Renal cortical epithelial cell (primary cell): ENCODE results near the gene ADNP2. TPM values are rescaled to one million over a fixed set of nuclear protein-coding genes. Genes with fewer than 3 reads are reported as not detected.

Experiments used
- DNase-seq: peaks from one replicate; pipeline ENCODE4 v3.0.0-alpha.2; 2011; ENCODE audit warnings: low read depth
- total RNA-seq: library from RNA; depleted of rRNA; stranded (reverse); fragments of >200 nt; gene quantifications from 2 replicates; pipeline ENCODE4 v1.2.3, GENCODE V29; 2014

Gene ADNP2
- total RNA-seq, 1 donor from 2014 or later: 22.4 TPM

DNA sequence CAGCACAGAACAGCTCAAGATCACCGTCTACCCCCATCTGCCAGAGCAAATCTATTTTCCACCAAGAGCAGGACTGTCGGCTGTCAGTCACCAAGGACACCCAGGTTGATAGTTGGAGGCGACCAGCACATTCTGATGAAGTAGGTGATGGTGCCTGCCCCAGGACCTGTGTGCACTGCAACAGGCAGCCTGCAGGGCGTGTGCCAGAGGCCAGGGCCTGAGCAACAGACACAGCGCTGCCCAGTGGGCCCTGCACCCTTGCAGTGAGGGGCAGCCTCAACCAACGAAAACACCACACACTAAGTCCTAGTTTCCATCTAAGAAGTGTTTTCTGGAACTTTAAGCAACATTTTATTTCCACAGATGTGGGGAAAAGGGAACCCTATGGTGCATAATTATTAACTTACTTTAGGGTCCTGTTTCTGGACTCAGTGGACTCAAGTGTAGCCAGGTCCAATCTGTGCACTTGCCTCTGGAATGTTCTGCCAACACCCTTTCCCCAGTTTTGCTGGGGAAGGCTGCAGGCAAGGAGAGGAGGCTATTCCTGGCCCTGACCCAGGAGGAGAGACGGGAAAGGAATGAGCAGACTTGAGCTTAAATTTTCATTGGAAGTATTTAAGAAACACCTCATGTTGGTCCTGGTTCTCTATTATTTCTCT lies 61.5 kb downstream of the ADNP2 start:
- no peak for DNase-seq

DNA sequence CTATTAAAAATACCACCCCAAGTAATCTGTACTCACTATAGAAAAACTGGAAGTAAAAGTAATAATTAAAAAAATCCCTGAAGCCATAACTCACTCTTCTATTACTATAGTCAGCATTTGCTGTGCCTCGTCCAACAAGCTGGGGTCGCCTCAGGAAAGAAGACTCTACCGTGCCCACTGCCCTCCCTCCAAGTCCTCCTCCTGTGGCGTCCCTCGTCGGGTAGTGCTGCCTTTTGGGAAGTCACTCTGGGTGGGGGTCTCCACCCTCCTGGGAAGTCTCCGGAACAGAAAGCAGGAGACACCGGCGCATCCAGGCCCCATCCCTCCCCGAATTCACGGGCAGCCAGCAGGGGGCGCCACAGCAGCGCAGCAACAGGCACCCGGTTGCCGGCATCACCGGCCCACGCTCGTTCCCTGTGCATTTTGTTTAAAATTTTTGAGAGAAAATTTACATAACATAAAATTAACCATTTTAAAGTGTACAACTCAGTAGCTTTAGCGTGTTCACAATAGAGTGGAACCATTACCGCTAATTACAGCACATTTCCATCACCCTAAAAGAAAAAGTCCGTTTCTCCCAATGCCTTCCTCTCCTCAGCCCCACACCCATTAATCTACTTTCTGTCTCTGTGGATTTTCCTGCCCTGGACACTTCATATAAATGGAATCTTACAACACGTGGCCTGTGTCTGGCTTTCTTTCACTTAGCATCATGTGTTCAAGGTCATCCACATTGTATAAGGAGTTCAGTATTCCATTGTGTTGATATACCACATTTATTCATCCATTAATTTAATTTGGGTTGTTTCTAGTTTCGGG lies 62.2 kb downstream of the ADNP2 start:
- no peak for DNase-seq

DNA sequence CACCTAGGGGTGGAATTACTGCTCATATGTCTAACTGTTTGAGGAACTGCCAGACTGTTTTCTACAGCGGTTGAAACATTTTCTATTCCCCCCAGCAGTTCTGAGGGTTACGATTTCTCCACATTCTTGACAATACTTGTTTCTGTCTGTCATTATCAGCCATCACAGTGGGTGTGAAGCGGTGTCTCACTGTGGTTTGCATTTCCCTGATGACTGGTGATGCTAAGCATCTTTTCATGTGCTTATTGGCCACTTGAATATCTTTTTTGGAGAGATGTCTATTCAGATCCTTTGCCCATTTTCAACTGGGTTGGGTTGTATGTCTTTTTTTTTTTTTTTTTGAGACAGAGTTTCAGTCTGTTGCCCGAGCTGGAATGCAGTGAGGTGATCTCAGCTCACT lies 63.0 kb downstream of the ADNP2 start:
- no peak for DNase-seq

DNA sequence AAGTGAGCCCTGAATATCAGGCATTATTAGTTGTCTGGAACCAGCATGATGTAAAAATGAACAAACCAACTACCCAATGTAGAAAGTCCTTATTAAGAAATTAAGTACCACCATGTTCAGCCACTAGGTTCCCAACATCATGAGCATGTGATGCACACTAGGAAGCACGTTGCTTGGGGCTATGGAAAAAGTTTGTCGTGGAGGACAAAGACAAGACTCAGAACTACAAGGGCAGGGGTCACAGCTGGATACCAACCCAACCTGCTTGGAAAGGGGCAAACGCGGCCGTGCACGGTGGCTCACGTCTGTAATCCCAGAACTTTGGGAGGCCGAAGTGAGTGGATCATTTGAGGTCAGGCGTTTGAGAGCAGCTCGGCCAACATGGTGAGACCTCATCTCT lies 64.0 kb downstream of the ADNP2 start:
- DNase-seq: no peak

DNA sequence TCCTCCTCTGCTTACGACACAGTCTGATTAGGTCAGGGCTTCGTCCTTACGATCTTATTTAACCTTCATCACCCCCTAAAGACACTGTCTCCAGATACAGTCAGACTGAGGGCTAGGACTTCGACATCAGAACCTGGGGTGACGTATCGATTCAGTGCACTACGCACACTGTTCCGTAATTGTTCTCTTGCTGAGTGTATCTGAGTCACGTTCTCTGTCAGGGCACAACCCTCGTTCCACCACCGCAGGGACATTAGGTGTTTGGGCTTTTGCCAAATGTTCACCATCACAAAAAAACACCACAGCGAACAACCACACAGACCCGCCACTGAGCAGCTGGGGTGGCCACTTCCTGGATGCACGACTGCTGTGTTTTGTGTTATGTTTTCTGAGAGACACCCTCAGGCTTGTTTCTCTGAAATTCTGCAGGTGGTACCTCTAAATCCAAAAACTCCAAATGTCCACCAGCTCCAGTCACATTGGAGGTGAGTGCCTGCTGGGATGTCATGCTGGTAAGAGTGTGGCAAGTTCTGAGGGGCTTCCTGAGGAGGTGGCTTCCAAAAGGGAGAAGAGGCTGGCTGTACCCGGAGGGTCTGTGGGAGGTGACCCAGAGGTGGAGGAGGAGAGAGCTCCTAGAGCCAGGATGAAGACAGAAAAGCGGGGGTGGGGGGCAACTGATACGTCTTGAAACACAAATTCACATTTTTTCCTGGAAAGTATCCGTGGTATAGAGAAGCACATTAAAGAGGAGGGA lies 66.6 kb downstream of the ADNP2 start:
- no peak for DNase-seq

DNA sequence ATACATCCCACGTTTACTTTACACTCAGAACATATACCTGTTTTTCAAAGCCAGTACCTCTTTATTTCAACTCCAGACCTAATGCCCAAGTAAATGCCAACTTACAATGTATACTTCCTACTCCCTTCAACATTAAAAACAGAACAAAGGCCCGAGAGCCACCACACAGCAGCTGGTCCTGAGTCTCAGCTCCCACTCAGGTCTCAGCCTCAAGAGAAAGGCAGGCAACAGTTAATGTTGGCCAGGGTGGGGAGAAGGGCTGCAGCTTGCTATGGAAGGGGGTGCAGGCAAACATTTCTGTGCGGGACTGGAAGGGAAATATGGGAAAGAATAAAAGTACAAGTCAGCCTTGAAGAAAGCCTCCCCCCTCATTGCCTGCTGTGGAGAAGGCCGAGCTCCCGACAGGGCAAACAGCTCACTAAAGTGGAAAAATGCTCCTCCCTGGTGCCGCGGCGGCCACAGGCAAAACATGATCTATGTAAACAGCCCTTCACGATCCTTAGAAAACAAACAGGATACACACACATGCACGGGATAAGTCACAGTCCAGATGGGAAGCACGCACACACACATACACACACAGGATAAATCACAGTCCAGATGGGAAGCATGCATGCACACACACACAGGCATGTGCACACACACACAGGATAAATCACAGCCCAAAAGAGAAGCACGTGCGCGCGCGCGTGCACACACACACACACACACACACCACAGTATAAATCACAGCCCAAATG lies 67.4 kb downstream of the ADNP2 start:
- no peak for DNase-seq

DNA sequence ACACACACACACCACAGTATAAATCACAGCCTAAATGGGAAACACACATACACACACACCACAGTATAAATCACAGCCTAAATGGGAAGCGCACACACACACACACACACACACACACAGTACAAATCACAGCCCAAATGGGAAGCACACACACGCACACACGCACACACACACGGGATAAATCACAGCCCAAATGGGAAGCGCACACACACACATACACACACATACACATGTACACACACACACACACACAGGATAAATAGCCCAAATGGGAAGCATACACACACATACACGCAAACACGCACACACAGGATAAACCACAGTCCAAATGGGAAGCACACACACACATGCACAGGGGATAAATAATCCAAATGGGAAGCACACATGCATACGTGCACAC lies 68.1 kb downstream of the ADNP2 start:
- no peak for DNase-seq

DNA sequence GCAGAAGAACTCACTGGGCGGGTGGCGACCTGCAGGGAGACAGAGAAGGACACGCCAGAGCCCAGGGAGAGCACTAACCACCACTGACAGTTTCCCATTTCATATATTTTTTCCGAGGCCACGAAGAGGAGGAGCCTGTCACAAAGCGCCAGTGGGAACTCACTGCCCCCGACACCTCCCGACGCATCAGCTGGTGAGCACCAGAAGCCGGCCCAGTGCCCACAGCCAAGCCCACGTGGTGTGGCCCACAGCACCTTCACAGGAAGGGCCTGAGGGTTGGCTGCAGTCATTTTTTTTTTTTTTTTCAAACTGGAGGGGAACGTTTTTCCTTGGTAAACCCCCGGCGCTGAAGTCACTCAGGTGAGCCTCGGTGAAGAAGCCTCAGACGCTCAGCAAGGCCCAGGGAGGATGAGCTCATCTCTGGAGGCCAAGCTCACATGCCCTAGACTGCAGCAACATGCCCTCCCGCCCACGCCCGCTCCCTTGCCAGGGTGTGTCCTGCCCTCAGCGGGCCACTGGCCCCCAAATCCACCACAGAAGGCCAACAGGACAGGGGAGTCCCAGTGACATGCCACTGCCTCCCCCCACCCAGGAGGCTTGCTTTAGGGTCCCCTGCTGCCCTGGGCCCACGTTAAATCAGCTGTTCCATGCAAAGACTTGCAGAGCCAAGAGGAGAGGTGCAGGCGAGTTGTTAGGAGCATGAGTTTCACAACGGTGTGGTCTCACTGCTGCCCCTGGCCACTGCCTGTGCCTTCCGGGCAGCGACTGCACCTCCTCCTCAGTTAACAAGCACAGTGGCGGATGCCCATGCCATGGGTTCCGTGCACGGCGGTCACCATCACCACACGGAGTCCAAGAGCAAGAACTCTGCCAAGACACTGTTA lies 70.1 kb downstream of the ADNP2 start:
- no peak for DNase-seq

DNA sequence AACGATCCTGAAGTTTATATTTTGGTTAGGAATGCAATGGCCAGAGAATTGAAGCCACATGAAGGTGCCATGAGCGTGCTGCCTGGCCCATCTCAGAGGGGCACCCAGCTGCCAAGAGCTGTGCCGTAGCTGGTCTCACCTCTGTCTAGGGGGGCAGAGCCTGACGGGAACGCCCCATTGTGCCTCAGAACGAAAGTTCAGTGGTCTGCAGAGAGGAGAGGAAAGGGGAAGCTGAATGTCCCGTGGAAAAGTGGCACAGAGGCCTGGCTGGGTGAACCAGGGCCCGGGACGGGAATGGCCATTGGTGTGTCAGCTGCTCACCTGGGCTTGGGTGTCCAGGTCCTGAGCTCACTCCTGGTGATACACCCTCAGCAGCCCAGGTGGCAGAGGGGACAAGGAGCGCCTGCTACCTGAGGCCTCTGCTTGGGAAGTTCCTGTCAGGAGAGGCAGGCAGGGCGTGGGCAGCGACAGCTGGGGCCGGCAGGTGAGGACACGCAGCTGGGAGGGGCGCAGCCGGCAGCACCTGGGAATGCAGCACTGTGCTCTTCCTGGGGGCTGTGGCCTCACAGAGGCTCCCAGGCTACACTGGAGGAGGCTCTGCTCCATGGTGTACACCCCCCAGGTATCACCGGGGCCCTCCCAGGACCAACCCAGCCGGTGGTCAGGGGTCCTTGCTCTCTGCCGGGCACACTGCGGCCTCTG lies 70.9 kb downstream of the ADNP2 start:
- no peak for DNase-seq

DNA sequence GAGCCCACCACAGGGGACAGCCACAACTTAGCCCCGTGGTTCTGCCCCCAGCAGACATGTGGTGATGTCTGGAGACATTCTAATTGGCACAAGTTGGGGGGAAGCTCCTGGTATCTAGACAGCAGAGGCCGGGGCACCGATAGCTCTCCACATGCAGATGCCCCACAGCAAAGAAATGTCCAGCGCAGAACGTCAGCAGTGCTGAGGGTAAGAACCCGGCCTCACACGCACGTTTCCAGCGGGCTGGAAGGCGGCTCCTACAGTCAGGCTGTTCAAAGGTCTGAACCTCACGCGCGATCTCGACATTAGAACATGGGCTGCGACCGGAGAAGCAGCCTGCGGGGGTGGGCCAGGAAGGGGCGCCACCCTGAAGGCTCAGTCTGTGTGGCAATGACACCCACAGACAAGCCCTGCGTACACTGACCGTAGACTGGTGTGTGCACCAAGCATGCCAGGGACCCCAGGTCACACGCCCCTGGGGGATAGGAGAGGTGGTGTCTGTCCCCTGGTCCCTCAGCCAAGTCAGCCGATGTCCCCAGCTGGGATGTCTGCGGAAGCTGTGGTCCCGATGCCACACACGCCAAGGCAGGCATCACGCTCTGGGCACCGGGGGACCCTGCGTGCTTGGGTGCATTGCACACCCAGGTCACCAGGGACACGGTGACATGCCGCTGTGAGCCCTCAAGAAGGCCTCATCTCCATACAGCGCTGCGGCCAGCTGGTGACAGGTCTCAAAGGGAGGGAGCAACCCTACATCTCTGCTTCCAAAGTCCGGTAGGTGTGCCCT lies 71.9 kb downstream of the ADNP2 start:
- DNase-seq: no peak

DNA sequence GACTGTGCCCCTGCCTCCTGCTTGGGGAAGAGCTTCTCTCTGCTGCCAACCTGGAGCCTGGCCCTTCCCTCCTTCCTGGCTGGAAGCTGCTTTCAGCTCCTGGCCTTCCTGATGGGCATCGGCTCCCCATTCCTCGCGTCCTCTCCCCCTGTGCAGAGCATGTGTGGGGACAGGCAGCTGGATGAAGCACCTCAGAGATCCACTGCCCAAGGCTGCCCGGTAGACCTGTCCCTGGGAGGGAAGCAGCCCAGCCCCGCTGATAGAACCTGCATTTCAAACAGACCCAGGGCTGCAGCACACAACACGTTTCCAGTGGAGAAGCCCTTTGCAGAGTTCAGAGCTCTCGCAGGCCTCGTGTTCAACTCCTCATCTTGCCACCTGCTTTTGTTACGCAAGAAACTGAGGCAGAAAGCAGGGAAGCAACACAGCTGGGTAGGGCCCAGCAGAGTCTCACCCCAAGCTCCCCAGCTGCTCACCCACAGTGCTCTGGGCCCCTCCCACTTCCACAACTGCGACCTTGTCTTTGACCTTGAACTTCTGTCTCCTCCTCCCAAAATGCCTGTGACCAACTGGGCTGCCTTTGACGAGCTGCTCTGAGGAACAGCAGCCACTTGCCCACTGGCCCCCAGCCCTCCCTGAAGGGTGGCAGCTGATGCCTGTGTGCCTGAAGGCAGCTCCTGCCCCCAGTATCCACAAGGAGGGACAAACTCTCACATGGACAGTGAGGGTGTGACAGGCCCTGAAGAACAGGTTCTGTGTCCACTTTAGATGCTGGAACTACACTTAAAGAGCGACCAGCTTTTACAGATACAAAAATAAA lies 72.8 kb downstream of the ADNP2 start:
- DNase-seq: no peak

DNA sequence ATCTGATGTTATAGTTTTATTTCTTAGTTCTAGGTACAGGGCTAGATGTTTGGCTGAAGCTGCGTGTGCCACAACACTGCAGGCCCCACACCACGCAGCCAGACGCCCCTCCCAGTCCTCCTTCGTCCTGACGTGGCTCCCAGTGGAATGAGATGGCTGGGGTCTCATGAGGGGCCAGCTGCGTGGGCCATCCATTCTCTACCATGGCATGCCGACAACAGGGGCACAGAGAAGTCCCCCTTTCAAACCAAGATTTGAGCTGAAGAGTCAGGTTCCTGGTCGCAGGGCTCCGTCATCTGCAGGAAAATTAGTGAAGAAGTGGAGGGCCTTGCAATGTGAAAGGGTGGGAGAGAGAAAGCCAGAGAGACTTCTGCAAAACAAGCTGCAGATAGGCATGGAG lies 73.8 kb downstream of the ADNP2 start:
- DNase-seq: no peak

DNA sequence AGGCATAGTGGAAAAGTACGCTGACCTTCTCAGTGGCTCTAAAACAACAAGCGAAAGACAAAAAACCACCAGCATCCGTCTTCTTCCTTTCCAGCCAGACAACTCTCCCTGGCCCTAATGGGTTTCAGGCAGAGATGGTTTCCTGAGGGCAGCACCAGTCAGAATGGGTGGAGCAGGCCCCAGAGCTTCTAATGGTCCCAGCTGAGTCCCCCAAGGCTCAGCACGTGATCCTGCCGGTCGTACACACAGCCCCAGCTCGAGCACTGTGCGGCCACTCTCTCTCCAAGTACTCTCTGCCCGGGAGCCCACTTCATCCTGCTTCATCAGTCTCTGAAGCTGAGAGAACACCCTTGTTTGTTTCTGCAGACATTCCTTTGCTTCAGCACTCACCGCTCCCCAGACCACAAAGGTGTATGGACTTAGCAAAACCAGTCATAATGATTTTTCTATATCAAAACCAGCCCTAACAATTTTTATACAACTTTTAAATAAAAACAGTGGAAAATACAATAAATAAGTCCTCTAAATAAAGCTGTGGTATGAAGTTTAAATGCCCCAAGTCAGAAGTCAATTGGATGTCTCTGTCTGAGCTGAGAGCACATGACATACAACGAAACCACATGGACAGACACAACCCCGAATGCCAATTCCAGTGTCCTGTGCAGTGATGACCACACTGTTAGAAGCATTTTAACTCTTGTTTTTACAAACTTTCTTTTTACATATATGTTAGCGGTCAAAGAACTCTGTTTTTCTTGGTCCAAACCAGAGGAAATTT lies 74.4 kb downstream of the ADNP2 start:
- DNase-seq: no peak

DNA sequence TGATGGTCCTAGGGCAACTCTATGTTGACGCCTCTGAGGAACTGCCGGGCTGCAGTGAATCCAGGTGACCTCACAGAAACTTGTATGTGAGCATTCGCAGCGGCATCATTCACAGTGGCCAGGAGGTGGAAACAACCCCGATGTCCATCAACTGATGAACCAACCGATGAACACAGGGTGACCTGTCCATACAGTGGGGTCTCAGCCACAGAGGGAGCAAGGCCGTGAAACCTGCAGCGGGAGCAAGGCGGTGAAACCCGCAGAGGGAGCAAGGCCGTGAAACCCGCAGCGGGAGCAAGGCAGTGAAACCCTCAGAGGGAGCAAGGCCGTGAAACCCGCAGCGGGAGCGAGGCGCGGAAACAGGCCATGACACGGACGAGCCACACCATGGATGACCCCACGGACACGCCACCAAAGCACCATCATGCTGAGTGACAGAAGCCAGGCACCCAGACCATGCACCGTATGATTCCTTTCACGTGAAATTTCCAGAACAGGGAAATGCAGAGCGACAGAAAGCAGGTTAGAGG lies 75.2 kb downstream of the ADNP2 start:
- DNase-seq: no peak

DNA sequence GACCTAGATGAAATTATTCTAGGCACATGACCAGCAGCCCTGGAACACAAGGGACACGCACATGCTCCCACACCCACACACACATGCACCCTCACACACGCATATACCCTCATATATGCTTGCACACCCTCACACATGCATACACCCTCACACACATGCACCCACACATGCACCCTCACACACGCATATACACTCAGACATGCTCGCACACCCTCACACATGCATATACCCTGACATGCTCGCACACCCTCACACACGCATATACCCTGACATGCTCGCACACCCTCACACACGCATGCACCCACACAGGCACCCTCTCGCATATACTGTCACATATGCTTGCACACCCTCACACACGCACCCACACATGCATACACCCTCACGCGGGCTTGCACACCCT lies 76.5 kb downstream of the ADNP2 start:
- DNase-seq: no peak

DNA sequence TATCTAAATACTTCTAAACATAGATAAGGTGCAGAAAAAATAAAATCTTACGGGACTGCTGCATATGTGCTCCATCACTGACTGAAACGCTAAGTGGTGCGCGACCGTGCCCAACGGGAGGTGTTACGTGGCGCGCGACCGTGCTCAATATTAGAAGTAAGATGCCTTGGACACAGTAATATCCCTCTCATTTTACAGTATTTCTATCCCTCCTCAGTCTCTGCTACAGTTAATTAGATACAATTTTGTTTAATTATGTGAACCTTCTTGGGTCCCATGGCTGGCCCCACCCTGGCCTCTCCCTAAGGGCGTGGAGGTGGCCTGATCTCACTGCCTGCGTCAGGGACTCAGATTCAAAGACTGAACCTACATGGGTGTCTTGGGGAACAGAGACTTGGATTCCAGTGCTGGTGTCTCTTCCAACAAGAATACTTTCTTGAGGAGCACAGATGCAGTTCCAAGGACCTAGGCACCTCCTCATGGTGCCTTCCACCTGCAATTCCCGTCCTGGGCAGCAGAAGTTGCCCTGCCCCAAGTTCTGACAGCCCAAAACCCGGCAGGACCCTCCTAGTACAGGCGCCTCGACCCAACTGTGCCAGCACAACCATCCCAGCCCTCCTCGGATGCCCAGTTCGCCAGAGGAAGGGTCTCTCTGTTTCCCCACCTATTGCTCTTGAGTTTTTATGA lies 79.0 kb downstream of the ADNP2 start:
- no peak for DNase-seq
